Right ventricle myocardium superior (tissue), 1 donor: ENCODE results near the gene POLR1G. TPM values are rescaled to one million over a fixed set of nuclear protein-coding genes. Genes with fewer than 3 reads are reported as not detected.

Experiments
- ATAC-seq: fragments of 200-7000 bp; cut with Tn5 transposase; one replicate; pipeline ENCODE4 v1.9.1; 2020; ENCODE audit warnings: mild to moderate bottlenecking; ENCODE audit not compliant: poor library complexity
- DNase-seq: peaks from one replicate; pipeline ENCODE4 v3.0.0-alpha.2; 2020
- intact Hi-C: fragments of 100-400 bp; cut with DNase I; formaldehyde crosslinking; loops from one replicate; pipeline ENCODE4 v1.11.2; 2022
- microRNA-seq: library from miRNA; unstranded; fragments of <30 nt; microRNA quantifications from one replicate; pipeline ENCODE4 v1.2.0, GENCODE V29; 2020
- total RNA-seq: library from RNA; stranded (reverse); fragmentation: NEBNext Ultra II Directional; extraction: Animal tissue kit (Norgen Biotek cat#: 25700); gene quantifications from one replicate; pipeline ENCODE4 v1.2.1, GENCODE V29; 2021
- donor health status: DM: no; HTN: yes; CAD: no; lungs with severe emphysema.

POLR1G gene
- total RNA-seq, 1 donor from 2014 or later, result 7.7 TPM

- no peak for ATAC-seq
- DNase-seq, result no peak
- intact Hi-C loops, result no loop called here
Observed at GRCh38 chr19:45457776-45458175, 51.3 kb downstream of the POLR1G start.

Small RNAs within 50 kb of the gene (microRNA-seq; reads per million reads assigned to microRNA genes)
- gene MIR6088, result not detected

Other genes starting within 250 kb of the POLR1G start
- not detected for gene NKPD1, start 245.7 kb upstream of the POLR1G start, total RNA-seq
- 15.0 TPM for gene TRAPPC6A, start 228.4 kb upstream of the POLR1G start, total RNA-seq
- 3.6 TPM for gene BLOC1S3, start 227.9 kb upstream of the POLR1G start, total RNA-seq
- 1.3 TPM for gene EXOC3L2, start 161.2 kb upstream of the POLR1G start, total RNA-seq
- 19.7 TPM for gene MARK4, start 155.4 kb upstream of the POLR1G start, total RNA-seq
- 6,434 TPM for gene CKM, start 83.8 kb upstream of the POLR1G start, total RNA-seq
- gene KLC3, start 65.9 kb upstream of the POLR1G start, total RNA-seq, result not detected
- 11.2 TPM for gene ERCC2, start 36.1 kb upstream of the POLR1G start, total RNA-seq
- gene PPP1R13L, start 1.6 kb upstream of the POLR1G start, total RNA-seq, result 207 TPM
- 163 TPM for gene ERCC1, start 17.3 kb downstream of the POLR1G start, total RNA-seq
- gene FOSB, start 61.4 kb downstream of the POLR1G start, total RNA-seq, result 0.51 TPM
- gene RTN2, start 90.4 kb downstream of the POLR1G start, total RNA-seq, result 29.9 TPM
- gene PPM1N, start 91.8 kb downstream of the POLR1G start, total RNA-seq, result 0.75 TPM
- 42.9 TPM for gene VASP, start 100.8 kb downstream of the POLR1G start, total RNA-seq
- 22.8 TPM for gene OPA3, start 178.2 kb downstream of the POLR1G start, total RNA-seq
- gene GPR4, start 195.6 kb downstream of the POLR1G start, total RNA-seq, result 5.3 TPM
- gene EML2, start 232.8 kb downstream of the POLR1G start, total RNA-seq, result 30.6 TPM